ENCODE data around the gene ARHGEF2.

DNA sequence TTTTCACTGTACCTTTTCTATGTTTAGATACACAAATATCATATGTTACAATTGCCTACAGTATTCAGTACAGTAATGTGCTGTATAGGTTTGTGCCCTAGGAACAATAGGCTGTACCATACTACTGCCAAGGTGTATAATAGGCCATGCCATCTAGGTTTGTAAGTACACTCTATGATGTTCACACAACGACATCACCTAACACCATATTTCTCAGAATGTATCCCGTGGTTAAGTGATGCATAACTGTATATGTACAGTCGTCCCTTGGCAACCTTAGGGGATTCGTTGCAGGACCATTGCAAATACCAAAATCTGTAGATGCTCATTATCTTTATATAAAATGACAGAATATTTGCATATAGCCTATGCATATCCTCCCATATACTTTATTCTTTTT is 48.2 kb upstream of the ARHGEF2 start:
- TF ChIP-seq NR1H2 (CRISPR knock-in tag; IDR thresholded peaks at IDR 0.05) (no peak), CTCF (IDR thresholded peaks at IDR 0.05) (no peak), ZNF232 (CRISPR knock-in tag; IDR thresholded peaks at IDR 0.05) (no peak), ETV6 (CRISPR knock-in tag; IDR thresholded peaks at IDR 0.05) (no peak)
- TF ChIP-seq, protein P1, sequence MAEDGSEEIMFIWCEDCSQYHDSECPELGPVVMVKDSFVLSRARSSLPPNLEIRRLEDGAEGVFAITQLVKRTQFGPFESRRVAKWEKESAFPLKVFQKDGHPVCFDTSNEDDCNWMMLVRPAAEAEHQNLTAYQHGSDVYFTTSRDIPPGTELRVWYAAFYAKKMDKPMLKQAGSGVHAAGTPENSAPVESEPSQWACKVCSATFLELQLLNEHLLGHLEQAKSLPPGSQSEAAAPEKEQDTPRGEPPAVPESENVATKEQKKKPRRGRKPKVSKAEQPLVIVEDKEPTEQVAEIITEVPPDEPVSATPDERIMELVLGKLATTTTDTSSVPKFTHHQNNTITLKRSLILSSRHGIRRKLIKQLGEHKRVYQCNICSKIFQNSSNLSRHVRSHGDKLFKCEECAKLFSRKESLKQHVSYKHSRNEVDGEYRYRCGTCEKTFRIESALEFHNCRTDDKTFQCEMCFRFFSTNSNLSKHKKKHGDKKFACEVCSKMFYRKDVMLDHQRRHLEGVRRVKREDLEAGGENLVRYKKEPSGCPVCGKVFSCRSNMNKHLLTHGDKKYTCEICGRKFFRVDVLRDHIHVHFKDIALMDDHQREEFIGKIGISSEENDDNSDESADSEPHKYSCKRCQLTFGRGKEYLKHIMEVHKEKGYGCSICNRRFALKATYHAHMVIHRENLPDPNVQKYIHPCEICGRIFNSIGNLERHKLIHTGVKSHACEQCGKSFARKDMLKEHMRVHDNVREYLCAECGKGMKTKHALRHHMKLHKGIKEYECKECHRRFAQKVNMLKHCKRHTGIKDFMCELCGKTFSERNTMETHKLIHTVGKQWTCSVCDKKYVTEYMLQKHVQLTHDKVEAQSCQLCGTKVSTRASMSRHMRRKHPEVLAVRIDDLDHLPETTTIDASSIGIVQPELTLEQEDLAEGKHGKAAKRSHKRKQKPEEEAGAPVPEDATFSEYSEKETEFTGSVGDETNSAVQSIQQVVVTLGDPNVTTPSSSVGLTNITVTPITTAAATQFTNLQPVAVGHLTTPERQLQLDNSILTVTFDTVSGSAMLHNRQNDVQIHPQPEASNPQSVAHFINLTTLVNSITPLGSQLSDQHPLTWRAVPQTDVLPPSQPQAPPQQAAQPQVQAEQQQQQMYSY (CRISPR knock-in tag; IDR thresholded peaks at IDR 0.05), result no peak
- TF ChIP-seq, protein P2, sequence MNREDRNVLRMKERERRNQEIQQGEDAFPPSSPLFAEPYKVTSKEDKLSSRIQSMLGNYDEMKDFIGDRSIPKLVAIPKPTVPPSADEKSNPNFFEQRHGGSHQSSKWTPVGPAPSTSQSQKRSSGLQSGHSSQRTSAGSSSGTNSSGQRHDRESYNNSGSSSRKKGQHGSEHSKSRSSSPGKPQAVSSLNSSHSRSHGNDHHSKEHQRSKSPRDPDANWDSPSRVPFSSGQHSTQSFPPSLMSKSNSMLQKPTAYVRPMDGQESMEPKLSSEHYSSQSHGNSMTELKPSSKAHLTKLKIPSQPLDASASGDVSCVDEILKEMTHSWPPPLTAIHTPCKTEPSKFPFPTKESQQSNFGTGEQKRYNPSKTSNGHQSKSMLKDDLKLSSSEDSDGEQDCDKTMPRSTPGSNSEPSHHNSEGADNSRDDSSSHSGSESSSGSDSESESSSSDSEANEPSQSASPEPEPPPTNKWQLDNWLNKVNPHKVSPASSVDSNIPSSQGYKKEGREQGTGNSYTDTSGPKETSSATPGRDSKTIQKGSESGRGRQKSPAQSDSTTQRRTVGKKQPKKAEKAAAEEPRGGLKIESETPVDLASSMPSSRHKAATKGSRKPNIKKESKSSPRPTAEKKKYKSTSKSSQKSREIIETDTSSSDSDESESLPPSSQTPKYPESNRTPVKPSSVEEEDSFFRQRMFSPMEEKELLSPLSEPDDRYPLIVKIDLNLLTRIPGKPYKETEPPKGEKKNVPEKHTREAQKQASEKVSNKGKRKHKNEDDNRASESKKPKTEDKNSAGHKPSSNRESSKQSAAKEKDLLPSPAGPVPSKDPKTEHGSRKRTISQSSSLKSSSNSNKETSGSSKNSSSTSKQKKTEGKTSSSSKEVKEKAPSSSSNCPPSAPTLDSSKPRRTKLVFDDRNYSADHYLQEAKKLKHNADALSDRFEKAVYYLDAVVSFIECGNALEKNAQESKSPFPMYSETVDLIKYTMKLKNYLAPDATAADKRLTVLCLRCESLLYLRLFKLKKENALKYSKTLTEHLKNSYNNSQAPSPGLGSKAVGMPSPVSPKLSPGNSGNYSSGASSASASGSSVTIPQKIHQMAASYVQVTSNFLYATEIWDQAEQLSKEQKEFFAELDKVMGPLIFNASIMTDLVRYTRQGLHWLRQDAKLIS (CRISPR knock-in tag; IDR thresholded peaks at IDR 0.05; ENCODE audit: borderline replicate concordance), result no peak
- TF ChIP-seq, protein P3, sequence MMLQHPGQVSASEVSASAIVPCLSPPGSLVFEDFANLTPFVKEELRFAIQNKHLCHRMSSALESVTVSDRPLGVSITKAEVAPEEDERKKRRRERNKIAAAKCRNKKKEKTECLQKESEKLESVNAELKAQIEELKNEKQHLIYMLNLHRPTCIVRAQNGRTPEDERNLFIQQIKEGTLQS (CRISPR knock-in tag; conservative IDR thresholded peaks at IDR 0.05), result no peak
